GM19452 (cell line): ENCODE measurements around the gene PRR35.
"Not testable (repeated sequence)": the region's sequence is repeated elsewhere in the genome, so short reads cannot be mapped to it uniquely, and the experiment has no call there.

Source experiments
- ATAC-seq: cut with Tn5 transposase; IDR thresholded peaks from one replicate; pipeline ENCODE4 v1.9.1; 2021; ENCODE audit not compliant: unreplicated experiment

Gene PRR35

GRCh38 chr16:592518-593306, 32.5 kb downstream of the PRR35 start:
- no peak for ATAC-seq

- no peak for ATAC-seq
These were observed 33.2 kb downstream of the PRR35 start for GRCh38 chr16:593406-593805.

GRCh38 chr16:593807-594206, 33.6 kb downstream of the PRR35 start:
- no peak for ATAC-seq

DNA sequence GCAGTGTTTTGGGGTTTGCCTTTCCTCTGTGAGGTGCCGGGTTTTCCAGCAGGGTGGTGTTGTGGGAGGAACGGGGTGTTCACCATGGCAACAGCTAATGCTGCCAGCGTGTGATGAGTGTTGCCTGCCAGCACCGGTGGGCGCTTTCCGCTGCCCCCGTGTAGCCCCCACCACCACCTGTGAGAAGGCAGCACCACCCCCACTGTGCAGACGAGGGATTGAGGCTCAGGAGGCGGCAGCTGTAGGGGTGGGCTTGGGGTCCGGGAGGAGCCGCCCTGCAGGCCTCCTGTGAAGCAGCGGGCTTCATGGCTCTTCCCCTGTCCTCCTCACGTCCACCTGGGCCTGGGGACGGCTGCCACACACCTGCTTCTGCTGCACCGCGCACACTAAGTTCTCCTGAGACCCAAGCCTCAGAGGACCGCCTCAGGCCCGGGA, 34.9 kb downstream of the PRR35 start:
- no peak for ATAC-seq

DNA sequence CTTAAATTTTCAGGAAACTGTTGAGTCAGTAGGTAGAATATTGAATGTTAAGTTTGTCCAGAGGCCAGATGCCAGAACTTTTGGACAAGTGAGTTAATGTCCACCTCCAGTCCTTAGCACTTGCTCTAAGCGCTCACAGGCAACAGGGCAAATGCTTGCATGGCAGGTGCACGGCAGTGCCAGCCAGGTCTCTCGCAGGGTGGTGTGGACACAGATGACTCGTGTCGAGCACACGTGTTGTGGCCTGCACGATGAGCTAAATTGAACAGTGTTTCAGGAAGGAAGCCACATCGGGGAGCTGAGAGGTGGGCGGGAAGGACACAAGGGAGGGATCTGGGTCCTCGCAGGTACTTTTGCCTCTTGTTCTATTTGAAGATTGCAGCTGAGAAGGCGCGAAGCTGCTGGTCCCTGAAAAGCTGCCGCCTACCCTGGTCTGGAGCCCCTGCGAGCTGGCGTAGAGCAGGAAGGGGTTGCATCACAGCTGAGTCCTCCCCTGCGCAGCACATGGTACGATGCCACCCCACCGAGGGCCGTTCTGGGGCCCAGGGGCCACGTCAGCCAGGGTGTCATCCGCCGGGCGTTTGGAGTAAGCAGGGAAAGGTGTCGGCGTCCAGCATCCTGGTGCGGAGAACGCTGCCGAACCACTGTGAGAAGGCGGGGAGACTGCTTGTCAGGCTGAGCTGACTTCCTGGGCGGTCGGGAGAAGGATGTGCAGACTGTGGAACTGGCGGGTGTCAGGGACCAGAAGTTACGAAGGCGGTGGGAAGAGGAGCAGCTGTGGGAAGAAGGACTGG, 35.9 kb downstream of the PRR35 start:
- no peak for ATAC-seq

GRCh38 chr16:596736-597060, 36.5 kb downstream of the PRR35 start:
- ATAC-seq = no peak

DNA sequence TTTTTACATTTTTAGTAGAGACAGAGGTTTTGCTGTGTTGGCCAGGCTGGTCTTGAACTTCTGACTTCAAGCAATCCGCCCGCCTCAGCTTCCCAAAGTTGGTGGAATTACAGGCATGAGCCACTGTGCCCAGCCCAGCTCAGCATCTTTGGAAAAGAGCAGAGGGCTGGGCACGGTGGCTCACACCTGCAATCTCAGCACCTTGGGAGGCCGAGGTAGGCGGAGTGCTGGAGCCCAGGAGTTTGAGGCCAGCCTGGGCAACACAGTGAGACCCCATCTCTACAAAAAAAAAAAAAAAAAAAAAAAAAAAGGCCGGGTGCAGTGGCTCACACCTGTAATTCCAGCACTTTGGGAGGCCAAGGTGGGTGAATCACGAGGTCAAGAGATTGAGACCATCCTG, 37.5 kb downstream of the PRR35 start:
- not testable (repeated sequence) for ATAC-seq

DNA sequence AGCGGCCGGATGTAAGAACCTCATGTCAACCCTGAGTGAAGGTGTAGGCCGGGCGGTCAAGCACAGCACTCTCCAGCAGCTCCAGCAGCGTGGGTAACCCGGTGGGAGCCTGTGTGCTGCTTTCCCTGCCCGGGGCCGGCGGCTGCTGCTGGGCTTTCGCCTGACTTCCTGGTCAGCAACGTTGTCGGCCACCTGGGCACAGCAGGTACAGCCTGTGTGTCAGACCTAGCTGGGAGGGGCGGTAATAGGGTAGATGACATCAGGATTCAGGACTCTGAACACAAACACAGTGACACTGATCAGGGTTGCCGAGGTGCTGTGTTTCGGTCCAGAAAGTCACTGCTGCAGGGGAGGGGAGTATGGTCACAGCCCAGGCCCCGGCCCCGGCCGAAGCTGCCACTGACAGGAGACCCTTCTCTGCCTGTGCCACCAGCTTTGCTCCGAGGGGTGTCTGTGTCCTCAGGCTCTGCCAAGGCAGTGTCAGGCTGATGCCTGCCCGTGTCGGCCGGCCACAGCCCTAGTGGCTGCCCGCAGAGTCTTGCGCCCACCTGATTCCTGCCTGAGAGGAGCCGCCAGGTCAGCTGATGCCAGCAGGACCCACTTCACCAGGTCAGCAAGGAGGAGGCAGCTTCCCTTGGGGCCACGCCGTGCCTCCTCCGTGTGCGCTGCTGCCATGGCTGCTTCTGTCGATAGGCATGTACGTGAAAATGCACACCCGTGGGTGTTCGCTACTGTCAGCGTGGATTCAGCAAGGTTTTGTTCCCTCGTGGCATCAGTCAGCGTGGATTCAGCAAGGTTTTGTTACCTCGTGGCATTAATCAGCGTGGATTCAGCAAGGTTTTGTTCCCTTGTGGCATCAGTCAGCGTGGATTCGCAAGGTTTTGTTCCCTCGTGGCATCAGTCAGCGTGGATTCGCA, 38.9 kb downstream of the PRR35 start:
- ATAC-seq = no peak

DNA sequence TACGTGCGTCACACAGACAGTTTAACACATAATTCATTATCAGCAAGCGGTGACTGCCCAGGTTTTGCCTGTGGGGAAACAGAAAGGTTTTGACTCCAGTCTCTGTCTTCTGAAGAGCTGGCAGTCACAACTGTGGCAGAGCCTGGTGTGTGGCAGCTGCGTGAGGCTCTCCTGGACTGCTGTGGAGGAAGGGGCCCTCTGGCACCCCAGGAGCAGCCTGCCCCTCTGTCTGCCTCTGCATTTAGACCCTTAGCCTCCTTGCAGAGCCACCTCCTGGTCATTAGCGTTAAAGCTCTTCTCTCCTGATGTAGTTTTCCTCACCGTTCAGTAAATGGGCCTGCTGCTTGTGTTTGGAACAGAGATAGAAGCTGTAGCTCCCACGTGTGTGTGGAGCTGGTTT, 40.6 kb downstream of the PRR35 start:
- ATAC-seq = no peak

- no peak for ATAC-seq
These were observed 43.7 kb downstream of the PRR35 start for GRCh38 chr16:603933-604332.

DNA sequence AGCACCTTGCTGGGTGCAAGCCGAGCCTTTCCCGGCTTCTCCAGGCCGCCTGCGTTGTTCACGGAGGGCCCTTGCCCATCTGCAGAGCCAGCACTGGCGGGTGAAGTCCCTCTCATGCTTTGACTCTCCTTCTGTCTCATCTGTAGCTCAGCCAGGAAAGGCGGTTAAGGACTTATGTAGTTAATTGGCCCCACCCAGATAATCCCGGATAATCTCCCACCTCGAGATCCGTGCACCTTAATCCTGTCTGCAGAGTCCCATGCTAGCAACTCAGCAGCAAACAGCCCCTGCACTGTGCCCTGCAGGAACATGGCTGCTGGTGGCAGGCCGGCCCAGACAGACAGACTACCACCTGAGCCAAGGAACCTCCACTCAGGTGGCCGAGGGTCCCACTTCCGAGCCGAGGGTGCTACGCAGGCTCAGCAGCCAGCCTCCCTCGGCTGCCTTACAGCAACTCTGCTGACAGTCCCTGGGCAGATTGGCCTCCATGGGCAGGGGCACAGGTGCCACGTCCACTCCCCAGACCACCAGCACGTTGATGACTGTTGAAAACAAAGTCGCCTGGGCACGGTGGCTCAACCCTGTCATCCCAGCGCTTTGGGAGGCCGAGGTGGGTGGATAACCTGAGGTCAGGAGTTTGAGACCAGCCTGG, 46.6 kb downstream of the PRR35 start:
- no peak for ATAC-seq

DNA sequence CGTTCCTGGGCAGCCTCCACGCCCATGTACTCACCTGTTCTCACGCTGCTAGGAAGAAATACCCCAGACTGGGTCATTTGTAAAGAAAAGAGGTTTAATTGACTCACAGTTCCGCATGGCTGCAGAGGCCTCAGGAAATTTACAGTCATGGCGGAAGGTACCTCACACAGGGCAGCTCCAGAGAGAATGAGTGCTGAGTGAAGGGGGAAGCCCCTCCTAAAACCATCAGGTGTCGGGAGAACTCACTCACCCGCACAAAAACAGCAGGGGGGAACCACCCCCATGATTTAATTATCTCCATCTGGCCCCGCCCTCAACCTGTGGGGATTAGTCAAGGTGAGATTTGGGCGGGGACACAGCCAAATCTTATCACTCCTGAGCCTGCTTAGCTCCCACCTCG, 47.8 kb downstream of the PRR35 start:
- no peak for ATAC-seq

DNA sequence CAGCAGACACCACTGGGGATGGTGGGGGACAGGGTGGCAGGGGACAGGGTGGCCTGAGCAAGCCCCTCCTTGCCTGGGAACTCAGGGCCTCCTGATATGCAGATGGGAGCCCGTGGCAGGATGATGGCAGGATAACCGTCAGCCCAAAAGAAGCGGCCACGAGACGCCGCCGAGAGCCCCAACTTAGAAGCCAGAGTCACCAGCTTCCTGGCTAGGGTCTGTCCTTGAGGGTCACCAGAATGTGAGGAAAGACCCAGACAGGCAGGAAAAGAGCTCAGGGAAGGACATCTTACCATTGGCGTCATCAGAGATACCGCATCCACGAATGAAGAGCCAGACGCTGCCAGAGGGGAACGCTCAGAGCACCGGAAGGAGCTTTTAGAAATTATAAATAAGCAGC, 49.1 kb downstream of the PRR35 start:
- no peak for ATAC-seq

DNA sequence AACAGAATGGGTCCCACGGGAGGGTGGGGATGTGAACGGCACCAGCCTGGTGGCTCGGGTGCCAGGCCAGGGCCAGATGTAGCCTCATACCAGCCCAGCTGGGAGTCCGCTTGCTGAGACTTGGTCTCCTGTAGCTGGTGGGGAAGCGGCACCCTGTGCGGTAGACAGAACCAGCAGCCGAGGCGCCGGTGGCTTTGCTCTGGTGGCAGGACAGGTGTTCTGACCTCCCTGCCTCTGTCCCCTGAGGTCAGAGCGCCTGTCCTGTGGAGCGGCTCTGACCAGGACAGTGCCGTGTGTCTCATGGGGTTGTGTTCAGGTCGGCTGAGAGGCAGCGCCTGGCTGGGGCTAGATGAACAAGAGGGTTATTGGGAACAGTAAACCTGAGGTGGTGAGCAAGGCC, 49.8 kb downstream of the PRR35 start:
- ATAC-seq = no peak

DNA sequence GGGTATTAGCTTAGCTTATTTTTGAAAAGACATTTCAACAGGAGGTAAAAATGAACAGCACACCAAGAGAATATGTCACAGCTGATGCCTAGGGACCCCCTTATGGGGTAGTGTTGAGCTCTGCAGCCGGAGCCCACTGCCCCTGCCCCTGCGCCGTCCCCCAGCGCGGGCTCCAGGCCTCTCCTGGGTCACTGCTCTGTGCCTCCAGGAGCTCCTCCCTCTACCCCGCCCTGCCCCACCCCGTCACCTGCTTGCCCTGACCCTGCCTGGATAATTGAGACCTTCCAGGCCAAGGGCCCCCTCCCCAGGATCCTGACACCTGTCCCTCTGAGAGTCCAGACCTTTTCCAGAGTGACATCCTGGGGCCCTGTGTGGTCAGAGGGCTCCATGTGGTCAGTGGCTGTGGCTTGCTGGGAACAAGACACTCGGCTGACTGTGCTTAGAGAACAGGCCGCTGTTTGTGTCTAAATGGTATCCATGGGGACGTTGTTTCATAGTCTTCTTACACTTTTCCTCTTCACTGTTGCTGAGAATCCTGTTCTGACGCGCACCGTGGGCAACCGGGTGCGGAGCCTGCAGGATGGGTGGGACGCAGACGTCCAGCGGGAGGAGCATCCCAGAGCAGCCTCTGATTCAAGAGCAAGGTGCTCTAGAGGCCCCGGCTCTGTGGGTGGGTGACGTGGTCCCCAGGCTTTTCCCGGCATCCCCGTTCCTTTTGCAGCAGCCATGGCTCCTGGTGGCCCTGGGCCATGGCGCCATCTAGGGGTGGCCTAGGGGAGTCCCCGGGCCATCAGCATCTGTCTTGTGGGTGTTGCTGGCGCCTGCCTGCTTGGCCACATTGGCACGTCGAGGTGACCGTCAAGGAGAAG, 50.6 kb downstream of the PRR35 start:
- ATAC-seq = no peak

DNA sequence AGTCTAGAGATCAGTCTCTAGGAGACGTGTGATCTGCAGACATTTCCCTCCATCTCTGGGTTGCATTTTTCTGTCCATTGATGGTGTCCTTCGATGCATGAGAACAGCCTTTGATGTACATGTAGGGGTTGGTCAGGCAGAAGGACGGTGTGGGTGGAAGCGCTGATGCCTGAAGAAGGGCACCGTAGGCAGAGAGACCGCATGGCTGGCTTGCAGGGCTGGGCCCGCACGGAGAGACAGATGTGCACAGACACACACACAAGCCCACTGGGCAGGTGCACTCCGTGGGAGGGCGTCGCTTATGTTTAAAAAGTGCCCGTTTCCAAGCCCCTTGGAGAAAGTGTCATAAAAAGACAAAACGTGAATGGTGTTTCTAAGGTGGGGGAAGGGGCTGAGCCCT, 54.9 kb downstream of the PRR35 start:
- no peak for ATAC-seq
